Tibial nerve (tissue), 4 donors: Measurements from ENCODE around the gene ACAT2.

Source experiments
- CTCF ChIP-seq, 5 experiments: fragments of 200-600 bp in 3 of 5; fragments of 450-650 bp in 2 of 5; sonication (generic) in 3 of 5; IDR thresholded peaks; one replicate each; pipeline ENCODE4 v1.5.1; 2016 to 2019; ENCODE audit warnings: antibody characterized with exemption in 5 of 5, mild to moderate bottlenecking in 3 of 5, moderate library complexity in 2 of 5
- EP300 ChIP-seq, 2 donors: sonication (generic); formaldehyde crosslinking; IDR thresholded peaks; one replicate each; pipeline ENCODE4 v1.6.1; 2017; ENCODE audit warnings: antibody characterized with exemption in 2 of 2, mild to moderate bottlenecking in 1 of 2

GRCh38 chr6:159751448-159751847 lies 10.4 kb upstream of the ACAT2 start:
- TF ChIP-seq CTCF (IDR thresholded peaks at IDR 0.05) (no peak), EP300 (IDR thresholded peaks at IDR 0.05) (no peak)
